NCI-H774 (cell line): ENCODE data around the gene BABAM2.
"Not testable (repeated sequence)": the region's sequence is repeated elsewhere in the genome, so short reads cannot be mapped to it uniquely, and the experiment has no call there.

ENCODE experiments used
- DNase-seq: peaks from one replicate; lab custom pipeline; 2025; lab: John Stamatoyannopoulos, UW

The BABAM2 gene

DNA sequence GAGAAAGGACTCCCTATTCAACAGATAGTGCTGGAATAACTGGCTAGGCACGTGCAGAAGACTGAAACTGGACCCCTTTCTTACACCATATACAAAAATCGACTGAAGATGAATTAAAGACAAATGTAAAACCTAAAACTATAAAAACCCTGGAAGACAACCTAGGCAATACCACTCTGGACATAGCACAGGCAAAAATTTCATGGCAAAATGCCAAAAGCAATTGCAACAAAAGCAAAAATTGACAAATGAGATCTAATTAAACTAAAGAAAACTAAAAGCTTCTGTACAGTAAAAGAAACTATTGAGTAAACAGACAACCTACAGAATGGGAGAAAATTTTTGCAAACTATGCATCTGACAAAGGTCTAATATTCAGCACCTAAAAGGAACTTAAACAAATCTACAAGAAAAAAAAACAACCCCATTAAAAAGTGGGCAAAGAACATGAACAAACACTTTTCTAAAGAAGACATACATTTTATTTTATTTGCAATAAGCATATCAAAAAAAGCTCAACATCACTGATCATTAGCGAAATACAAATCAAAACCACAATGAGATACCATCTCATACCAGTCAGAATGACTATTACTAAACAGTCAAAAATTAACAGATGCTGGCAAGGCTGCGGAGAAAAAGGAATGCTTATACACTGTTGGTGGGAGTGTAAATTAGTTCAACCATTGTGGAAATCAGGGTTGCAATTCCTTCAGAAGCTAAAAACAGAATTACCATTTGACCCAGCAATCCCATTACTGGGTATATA is 8.5 kb upstream of the BABAM2 start:
- DNase-seq, result not testable (repeated sequence)

DNA sequence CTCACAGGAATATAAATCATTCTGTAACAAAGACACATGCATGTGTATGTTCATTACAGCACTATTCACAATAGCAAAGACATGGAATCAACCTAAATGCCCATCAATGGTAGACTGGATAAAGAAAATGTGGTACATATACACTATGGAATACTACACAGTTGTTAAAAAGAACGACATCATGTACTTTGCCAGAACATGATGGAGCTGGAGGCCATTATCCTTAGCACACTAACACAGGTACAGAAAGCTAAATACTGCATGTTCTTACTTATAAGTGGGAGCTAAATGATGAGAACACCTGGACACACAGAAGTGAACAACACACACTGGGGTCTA is 8.0 kb upstream of the BABAM2 start:
- not testable (repeated sequence) for DNase-seq

GRCh38 chr2:27884601-27885000 is 5.9 kb upstream of the BABAM2 start:
- DNase-seq, result no peak

GRCh38 chr2:27885234-27885633 is 5.3 kb upstream of the BABAM2 start:
- no peak for DNase-seq

DNA sequence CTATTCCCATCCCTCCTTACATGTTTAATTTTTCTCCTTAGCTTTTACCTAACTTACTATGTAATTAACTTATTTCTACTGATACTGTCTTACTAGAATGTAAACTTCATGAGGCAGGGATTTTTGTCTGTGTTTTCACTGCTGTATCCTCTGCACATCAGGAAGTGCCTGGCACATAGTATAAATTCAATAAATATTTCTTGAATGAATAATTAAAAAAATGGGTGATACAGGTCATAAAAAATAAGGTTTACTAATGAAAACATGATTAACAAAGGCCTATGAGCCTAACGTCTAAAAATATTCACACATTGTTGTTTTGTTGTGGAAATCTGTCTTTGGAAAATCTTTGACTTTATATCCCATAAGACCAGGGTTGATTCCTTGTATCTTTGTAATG is 4.9 kb upstream of the BABAM2 start:
- DNase-seq, result no peak

DNA sequence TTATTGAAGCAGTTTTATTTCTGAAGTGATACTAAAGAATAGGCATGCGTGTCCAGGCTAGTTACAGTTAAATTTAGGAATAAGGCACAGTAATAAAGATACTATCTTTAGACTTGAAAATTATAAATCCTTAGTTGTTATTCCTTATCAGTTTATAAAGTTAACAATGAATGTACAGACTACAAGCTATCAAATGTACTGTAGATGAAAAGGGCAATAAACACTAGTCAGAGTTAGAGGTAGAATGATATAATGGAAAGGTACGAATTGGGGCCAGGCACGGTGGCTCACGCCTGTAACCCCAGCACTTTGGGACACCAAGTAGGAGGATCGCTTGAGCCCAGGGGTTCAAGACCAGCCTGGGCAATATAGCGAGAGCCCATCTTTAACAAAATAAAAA is 4.2 kb upstream of the BABAM2 start:
- no peak for DNase-seq

DNA sequence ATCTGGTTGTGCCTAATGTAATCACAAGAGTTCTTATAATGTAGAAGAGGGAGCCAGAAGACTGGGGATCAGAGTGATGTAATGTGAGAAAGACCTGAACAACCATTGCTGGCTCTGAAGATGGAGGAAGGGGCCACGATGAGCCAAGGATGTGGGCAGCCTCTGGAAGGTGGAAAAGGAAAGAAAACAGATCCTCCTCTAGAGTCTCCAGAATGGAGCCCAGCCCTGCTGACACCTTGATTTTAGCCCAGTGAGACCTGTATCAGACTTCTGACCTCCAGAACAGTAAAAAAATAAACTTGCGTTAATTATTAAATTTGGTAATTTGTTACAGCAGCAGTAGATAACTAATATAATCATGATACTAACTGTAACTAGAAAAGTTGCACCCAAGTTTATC is 3.4 kb upstream of the BABAM2 start:
- DNase-seq, result no peak

DNA sequence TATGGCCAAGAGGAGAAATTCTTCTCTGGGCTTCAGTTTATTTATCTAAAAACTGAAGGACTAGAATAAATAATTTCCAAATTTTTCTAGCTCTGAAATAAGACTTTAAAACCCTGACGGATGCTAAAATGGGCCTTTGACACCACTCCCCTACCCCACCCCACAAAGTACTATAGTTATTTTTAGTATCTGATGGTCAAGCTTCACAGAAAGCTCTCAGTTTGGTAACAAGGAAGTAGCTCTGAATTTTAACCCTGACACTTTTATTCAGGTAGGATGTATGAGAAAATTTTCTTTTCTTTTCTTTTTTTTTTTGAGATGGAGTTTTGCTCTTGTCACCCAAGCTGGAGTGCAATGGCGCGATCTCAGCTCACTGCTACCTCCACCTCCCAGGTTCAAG is 2.7 kb upstream of the BABAM2 start:
- no peak for DNase-seq

- DNase-seq, result no peak
Observed at GRCh38 chr2:27888790-27889189, 1.7 kb upstream of the BABAM2 start.

GRCh38 chr2:27889774-27890145 is 769 bp upstream of the BABAM2 start:
- no peak for DNase-seq

DNA sequence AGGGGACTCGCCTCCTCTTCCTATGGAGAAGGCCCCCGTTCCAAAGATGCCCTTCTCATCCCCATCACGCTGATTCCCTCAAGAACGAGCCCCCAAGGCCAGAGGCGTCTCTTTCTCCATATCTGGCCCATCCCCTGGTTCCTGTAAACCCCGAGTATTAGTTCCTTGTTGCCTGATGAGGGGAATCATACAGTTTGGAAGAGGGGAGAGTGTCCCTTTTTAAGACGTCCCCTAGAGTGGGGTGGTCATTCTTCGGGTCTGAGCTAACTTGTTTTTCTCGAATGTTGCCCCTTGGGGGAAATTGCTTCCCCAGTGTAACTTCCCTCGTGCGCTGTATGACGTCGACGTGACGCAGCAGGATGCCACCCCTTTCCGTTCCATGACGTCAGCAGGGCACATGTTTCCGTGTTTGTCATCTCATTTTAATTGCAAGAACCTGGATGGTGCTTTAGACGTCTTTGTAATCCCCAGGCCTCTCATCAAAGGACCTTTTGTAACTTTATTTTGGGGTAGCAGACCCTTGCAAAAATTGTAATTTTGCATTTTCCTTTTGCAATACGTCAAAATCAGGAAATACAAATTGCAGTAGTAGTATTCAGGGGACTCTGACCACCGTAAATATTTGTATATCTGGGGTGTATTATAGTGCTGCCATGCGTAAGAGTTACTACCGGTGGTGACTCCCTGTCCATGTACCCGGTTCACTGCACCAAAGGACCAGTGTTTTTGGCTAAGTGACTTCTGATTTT is 569 bp downstream of the BABAM2 start:
- DNase-seq, result peak; percentile 56

GRCh38 chr2:27891673-27892105 is 1.2 kb downstream of the BABAM2 start:
- no peak for DNase-seq

DNA sequence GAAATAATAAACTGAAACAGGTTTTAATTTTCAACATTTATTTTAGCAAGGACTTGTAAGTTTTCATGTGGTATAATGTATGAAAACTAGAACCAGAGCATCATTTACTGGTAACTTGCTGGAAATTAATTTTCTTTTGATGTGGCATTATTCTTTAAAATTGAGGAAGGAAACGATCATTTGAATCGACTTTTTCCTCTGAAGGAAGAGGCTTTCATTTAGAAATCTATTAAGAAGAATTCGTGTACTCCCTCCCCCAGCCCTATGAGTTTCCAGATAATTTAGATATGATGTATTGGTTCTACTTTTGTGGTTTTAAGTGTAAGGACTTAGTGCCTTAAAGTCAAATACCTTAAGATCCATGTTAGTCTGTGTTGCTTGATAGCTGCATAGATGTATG is 2.5 kb downstream of the BABAM2 start:
- no peak for DNase-seq

DNA sequence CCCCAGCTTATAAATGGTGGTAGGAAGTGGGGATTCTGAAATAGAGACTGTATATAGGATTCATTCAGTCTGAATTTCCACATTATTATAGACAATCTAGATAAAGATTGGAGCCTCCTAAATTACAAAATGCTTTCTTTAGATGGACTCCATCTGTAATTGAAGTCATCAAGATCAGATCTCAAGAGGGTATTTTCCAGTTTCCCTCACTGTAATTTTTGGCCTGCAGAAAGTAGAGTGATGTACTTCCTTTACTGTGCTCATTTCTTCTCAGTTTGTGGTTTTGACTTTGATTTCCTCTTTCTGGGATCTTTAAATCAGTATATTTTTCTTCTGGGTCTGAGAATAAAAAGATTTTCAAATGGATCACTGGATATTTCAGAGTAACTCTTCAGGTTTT is 7.2 kb downstream of the BABAM2 start:
- no peak for DNase-seq

DNA sequence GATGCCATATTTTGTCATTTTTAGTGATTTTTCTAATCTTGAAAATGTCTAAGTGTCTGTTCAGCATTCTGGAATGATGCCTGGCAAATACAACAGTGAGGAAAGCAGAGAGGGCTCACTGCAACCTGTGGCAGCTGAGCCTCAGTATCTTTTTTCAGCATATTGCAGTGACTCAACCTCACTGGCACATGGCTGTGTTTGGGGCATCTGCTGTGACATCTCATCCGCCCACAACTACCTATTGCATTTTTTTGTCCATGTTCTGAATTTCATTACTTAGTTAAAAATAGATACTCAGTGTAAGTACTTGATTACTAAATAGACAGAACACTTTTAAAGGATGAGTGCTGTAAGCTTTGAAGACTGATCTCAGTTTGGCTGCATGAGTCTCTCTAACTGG is 10.7 kb downstream of the BABAM2 start:
- DNase-seq, result no peak

GRCh38 chr2:27902098-27902497 is 11.6 kb downstream of the BABAM2 start:
- DNase-seq, result no peak

DNA sequence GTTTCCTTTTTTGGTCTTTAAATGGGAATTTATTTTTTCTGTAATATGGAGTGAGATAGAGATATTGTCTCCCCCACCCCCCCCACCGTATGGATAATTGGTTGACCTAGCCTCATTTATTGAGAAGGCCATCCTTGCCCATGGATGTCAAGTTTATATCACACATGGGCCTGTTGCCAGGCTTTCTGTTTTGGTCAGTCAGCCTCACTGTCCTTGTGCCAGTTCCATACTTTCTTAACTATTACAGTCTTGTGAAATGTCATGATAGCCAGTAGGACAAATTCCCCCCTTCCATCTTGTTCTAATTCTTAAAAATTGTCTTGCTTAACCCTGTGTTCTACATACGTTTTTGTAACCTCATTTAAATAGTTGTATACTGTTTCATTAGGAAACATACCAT is 12.5 kb downstream of the BABAM2 start:
- no peak for DNase-seq

GRCh38 chr2:27903649-27904404 is 13.3 kb downstream of the BABAM2 start:
- no peak for DNase-seq

DNA sequence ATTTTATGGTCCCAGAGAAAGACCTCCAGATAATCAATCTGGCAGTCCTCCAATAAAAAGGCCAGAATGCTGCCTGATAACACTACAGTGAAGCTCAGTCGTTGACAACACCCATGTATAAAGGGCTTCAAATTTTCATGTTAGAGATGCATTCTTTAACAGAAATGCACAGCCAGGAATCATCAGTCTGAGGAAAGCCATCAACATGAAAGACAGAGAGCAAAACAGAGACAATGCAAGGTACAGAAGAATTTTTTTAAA is 13.8 kb downstream of the BABAM2 start:
- DNase-seq, result no peak

DNA sequence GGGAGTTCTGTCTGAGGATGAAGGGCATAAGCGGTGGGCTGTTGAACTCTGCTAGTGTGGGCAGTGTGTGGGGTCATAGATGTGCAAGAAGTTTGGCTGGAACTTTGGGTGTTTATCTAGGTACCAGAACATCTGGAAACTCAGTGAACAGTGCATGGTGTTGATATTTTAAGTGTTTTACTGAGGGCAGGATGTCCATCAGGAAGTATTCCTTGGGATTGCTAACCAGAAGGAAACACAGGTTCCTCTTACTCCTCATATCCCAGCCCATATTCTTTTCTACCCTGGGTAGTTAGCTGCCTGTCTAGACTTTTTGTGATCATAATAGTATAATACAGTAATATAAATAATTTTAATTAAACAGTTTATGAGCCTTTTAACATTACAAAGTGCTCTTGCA is 15.5 kb downstream of the BABAM2 start:
- no peak for DNase-seq

DNA sequence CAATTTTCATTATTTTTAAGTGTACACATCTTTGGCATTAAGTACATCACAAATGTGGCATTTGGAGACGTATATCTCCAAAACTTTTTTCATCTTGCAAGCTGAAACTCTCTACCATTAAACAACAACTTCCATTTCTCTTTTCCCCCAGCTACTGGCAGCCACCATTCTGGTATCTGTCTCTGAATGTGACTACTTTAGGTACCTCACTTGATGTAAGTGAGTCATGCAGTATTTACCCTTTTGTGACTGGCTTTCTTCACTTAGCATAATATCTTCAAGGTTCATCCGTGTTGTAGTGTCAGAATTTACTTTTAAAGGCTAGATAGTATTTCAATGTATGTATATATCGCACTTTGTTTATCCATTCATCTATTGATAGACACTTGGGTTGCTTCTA is 17.0 kb downstream of the BABAM2 start:
- DNase-seq, result no peak

DNA sequence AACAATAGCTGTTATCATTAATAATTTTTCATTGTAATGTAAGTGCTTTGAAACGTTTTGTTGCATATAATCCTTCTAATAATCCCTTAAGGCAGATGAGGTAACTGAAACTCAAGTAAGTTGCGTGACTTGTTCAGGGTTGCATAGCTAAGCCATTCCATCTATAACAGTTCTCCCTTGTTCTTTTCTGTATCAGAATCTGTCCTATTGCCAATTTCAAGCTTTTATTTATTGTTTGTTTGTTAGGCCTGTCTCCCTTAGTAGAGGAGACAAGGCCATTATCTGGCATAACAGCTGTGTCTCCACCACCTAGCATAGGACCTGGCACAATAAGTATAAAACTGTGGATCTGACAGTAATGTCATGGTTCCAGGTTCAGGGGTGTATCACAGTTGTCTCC is 19.4 kb downstream of the BABAM2 start:
- no peak for DNase-seq

DNA sequence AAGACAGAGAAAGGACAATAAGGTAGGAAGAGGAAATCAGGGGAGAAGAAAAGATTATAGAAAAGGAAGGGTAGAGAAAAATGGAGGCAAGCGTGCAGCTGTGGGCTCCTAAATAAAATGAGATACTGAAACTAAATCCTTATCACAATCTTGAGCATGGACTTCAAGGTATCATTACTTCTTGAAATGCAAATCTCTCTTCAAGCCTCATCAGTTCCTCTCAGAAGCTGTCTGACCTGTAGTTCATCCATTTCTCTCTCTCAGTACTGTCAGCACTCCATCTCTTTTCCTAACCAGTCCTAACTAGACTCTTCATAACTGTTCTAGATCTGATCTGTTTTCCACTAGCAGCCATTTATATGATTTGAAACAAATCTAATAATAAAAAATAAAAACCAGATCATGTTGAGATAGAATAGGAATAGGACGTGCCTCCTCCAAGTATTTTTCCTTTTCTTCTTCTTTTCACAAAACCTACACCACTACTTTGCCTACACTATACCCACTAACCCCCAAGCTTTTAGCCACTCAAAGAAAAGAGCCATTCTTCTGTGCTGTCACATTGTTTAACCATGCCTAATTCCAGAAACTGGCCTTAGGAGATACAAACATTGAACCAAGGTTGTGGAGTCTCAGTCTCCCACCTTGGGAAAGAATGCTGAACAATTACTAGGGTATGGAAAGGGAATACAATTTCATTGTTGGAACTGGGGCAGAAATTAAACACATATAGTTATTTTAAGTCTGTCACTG is 21.1 kb downstream of the BABAM2 start:
- no peak for DNase-seq
